Cerebellar nuclear complex (tissue), 1 donor: Measurements from ENCODE around the gene TOR1B.

Experiments used
- DNase-seq, 2 experiments: peaks; one replicate each; lab custom pipeline; 2025; lab: John Stamatoyannopoulos, UW

TOR1B gene

DNA sequence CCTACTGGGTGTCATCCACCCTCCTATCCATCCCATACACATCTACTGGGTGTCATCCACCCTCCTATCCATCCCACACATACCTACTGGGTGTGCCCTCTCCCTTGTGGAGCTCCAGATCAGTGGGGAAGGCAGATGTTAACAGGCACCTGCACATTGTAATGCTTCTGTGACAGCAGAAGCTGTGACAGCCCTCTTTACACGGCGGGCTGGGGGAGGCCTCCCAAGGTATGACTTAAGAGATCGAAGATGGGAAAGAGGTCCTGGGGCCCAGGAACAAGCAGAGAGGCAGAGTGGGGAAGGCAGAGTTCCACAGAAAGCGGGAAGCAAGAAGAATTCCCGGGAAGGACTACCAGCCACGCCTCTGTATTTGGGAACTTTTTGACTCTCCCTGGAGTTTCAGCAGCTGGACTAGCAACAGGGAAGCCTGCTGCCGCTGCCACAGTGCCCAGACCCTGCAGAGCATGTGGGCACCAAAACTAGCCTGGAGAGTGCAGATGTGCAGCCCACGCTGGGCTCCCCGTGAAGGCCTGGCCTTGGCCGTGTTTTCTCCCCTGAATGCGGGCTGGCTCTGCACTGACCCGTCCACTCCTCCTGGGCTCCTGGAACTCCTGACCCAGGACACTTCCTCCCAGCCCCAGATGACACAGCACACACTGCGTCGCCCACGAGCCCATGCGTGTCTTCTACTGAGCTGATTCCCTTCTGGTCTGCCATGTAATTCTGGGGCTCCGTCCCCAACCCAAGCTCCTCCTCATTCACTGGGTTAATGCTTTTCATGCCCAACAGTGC, 11.6 kb downstream of the TOR1B start:
- DNase-seq: no peak

DNA sequence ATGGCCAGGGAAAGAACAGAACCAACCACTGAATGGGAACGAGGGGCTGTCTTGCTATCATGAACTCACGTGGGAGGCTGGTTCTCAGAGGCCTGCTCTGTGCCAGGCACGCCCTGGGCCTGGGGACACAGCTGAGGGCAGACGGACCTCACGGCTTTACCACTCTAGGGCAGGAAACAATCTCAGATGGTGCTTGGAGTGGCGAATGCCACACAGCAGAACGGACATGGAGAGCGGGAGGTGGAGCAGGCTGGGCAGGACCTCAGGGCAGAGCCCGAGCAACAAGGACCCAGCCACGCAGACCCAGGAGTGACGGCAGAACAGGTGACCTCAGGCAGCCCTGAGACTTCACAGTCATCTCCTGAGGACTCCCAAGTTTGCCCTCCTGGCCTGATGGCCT, 12.3 kb downstream of the TOR1B start:
- DNase-seq: no peak

DNA sequence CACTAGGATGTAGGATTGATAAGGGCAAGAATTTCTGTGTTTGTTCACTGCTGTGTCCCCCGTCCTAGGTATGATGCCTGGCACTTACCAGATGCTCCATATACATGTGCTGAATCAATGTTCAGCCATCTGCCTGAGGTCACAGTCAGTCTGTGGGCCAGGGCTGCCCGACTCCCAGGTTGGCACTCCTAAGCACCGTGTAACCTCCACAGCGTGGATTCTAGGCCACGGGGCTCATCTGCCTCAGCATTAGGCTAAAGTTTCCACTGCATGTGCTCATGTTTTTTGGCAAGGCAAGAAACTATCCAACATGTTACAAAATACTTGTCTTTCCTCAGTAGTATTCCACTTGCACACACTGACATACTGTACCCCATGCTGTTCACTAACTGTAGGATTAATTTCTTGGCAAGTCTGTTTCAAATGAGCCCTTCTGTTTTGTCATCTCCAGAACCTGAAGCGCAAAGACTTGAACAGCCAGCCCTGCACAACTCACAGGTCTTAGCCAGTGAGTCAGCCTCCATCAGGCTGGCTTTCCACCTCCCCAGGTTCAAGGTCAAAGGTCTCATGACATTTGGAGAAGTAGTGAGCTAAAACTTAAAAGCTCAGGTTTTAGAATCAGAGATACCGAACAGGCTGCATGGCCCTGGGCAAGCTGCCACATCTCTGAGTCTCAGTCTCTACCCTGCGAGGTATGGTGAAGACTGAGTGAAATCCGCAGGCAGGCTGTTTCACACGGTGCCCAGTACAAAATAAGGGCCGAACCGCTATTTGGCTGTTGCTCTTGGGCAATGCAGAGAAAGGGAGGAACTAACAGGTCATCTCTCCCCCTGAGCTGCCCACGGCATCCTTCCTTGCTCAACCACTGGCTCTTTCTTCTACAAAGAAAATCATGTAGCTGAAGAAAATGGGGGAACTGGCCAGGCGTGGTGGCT, 13.8 kb downstream of the TOR1B start:
- DNase-seq: no peak

DNA sequence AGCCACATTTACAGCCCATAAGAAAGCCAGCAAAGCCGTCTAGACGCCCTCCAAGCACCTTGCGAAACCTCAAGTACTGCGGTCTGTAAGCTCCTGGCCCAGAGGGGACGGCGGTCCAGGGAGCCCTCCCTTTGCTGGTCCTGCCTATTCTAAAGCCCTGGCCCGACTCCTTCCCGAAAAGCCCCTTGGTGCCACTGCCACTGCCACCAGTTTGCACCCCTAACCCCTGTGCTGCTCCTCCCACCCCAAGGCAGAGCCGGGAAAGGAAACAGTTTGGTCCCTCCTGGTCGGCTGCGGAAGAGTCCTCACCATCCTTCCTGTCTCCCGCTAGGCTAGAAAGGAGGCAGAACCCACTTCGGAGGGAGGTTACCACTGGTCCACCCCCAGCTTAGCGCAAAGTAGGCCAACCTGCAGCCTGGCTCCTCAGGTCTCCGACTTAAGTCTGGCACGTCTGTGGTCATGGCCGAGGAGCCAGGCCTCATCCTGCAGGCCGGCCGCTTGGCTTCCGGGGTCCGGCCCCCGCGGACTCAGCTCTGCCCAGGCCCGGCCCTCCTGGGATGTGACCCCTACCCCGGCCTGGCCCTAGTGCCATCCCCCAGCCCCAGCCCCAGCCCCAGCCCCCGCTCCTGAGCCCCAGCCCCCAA, 20.0 kb downstream of the TOR1B start:
- no peak for DNase-seq

DNA sequence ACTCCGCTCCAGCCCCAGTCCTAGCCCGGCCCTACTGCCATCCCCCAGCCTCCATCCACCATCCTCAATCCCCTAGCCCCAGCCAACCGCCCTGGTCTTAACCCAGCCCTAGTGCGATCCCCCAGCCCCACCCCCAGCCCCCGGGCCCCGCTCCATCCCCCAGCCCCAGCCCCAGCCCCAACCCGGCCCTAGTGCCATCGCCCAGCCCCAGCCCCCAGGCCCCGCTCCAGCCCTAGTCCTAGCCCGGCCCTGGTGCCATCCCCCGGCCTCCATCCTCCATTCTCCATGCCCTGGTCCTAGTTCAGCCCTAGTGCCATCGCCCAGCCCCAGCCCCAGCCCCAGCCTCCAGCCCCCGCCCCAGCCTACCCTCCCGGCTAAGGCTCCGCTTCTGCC, 20.6 kb downstream of the TOR1B start:
- DNase-seq: no peak

DNA sequence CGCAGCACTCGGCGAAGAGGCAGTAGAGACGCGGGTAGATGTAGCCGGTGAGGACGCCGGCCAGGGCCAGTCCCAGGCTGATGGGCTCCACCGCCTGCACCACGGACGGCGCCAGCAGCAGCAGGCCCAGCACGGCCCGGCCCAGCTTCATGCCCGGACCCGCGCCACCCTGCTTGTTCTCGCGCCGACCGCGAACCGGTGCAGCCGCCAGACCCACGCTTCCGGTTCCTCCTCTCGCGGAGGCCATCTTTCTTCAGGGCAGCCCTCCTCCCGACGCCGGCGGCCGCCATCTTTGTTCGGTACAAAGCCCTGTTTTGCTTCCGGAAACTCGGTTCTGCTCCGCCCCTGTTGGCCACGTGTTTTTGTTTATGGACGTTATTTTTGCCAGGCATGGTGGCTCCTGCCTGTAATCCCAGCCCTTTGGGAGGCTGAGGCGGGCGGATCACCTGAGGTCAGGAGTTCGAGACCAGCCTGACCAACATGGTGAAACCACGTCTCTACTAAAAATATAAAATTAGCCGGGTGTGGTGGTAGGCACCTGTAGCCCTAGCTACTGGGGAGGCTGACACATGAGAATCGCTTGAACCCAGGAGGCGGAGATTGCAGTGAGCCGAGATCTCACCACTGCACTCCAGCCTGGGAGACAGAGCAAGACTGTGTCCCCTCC, 21.1 kb downstream of the TOR1B start, which contains the start of gene TOR1A:
Gene TOR1A (minus strand): TSS at position 202 of the 667 bp plus-strand sequence. CDS start 51 bp downstream, at position 151.
- DNase-seq: peak; percentile 53 to 84

DNA sequence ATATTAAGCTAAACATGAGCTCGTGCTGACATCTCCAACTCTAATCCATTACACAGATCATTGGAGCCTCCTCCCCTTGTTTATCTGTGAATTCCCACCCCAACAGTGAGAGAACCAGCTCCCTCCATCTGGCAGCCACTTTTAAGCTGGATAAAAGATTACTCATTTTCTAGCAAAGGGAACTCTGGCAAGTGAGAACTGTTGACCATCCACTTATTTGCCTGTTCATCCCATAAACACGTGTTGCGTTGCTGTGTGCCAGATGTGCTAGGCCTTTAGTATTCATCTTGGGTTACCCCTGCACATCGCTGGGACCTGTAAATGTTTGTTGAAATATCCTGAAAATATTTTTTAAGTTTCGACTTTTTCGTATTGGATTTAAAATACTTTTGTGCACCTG, 23.4 kb downstream of the TOR1B start:
- DNase-seq: no peak

DNA sequence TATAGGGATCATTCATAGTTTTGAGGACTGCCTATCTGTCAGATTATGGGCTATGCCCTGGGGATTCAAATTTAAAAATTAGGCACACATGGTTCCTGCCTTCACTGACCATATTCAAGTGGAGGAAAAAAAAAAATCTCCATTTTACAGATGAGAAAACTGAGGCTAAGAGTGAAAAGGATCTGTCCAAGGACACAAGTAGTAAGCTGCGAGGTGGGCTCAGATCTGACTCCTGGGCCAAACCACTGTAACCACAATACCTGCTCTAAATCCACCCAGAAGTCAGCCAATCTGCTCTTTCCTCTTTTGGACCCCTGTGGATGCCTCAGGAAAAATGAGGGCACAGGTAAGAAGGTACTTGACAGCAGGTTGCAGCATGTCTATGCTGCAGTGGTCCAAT, 23.8 kb downstream of the TOR1B start:
- DNase-seq: no peak

DNA sequence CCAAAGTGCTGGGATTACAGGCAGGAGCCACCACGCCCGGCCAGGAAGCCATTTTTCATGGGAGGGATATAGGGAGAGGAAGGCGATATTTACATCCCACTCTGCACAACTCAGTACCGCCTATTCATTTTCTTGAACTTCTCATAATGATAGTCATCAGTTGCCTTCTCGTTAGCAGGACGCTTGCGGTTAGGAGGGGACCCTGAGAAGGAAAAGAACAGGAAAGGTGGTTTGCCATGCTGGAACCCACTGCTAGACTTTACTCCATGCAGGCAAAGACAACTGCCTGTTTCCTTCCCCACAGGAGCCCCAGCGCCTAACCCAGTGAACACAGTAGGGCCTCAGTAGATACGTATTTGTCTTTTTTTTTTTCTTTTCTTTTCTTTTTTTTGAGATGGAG, 25.1 kb downstream of the TOR1B start:
- no peak for DNase-seq

DNA sequence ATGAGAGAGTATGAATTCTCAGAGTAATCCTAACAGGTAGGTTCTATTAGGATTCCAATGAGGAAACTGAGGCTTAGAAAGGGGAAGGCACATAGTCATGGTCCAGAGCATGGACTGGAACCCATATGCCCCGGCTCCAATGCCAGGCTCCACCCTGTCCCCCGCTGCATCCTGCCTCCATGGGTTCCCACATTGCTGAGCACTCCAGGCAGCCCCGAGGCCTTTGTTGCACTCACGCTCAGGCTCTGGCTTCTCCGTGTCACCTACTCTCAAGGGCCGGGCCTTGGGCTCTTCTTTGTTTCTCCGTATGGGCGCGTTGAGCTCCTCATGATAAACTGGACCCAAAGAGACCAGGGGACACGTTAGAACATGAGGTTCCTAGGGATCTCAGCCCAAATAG, 26.0 kb downstream of the TOR1B start:
- no peak for DNase-seq

DNA sequence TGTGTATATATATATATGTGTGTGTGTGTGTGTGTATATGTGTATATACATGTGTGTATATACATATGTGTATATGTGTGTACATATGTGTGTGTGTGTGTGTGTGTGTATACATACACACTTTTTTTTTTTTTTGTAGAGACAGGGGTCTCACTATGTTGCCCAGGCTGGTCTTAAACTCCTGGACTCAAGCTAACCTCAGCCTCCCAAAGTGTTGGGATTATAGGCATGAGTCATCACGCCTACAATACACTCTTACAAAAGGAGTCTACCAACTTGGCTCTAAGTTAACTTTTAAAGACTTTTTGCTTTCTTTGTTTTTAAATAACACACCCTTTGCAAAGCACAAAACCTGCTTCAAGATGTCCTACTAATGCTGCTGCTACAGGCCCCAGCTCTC, 30.0 kb downstream of the TOR1B start:
- DNase-seq: no peak

DNA sequence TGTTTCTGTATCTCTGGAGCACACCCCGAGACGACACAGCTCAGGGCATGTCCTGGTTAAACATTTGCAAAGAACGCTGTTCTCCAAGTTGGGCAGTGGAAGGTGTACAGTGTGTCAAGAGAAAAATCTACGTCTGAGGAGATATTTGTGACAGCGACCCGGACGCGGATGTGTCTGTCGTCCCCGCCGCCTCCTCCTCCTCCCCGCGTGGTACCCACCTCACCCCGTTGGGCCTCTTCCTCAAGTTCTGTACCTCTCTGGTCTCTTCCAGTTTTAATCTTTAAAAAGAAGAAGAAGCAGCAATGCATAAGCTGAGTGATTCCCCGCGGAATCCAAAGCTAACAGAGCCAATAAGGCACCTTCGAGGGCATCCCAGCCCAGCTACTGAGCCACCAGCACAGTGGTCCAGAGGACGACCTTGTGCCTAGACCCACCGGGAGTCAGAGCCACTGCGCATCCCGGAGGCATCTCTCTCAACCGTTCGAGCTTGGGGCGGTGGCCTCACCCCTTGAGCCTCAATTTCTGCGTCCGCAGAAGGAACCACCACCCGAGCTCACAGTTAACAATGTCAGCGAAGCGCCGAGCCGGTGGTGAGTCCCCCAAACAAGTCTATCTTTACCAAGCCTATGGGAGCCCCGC, 31.6 kb downstream of the TOR1B start:
- DNase-seq: no peak

DNA sequence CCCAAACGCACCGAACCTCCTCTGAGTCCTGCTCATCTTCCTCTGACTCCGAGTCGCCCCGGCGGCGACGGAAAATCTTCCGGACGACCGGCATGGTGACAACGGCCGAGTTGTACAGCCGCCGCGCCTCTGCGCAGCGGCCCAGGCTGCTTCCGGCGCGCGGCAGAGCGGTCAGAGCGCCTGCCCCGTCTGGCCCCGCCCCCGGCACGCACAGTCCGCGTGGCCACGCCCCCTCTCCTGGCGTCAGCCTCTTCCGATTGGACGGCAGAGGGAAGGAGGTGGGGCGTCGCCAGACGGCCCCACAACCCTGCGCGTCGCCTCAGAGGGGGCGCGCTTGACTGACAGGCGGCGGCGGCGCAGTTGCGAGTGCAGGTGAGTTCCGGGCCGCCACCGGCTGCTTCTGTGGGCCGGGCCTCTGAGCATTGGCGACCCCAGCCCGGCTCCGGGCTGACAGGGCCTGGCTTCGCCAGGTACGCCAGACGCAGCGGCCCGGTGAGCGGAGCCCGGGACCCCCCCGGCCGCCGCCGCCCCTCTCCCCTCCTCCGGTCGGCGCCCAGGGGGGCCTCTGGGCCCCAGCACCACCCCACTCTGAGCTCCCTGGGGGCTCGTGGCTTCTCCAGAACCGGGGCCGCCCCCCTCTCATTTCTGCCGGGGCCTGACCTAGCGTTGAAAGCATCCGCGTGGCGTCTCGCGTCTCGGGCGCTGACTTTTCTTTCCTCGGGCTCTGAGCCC, 32.3 kb downstream of the TOR1B start, which contains the start of the genes C9orf78 and USP20:
Gene C9orf78 (minus strand): TSS at position 148 of the 732 bp plus-strand sequence. CDS start 54 bp downstream, at position 94.
Gene USP20 (plus strand): TSS at position 331 of the 732 bp plus-strand sequence. CDS start 17,098 bp downstream, outside the sequence.
- peak; percentile 43 to 85 for DNase-seq

DNA sequence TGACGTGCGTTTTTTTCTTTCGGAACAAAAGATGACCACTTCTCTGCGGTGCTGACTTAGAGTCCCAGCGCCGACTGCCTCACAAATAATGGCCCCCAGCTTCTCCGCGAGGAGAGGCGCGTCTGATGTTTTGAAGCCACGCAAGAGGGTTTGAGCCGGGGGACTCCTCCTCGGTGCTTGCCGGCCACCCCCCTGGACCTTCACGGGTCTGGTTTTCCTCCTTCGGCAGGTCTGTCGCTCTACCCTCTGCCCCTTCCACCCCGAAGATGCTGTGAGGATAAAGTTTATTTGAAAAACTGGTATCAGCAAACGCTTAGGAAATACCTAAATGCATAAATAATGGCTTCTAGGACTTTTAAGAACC, 32.9 kb downstream of the TOR1B start:
- no peak for DNase-seq

DNA sequence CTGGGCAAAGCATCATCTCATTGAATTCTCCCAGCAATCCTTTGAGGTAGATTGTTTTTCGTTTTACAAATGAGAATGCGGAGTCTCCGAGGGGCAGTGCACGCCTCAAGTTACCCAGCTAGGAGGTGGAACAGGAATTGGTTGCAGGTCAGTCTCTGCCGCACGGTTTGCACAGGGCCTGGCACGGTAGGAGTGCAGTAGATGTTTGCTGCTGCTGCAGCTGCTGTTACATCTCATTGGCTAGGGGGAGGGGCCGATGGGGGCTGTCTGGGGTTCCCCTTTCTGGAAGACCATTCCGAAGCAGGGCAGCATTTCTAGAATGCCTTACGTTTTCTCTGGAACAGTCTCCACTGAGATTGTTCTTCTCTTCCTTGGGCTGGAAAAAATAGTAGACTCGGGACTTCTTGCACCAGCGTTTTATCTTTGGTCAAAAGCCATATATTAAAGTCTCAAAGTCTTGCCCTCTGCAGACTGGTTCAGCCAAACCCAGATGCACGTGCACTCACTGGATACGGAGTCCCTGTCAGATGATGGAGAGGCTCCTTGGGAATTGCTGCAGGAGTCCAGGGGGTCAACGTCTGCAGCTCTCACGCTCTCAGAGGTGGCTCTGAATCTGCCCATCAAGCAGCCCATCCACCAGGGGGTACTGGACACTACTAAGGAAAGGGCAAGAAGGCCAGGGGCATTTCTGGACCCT, 33.5 kb downstream of the TOR1B start:
- no peak for DNase-seq

DNA sequence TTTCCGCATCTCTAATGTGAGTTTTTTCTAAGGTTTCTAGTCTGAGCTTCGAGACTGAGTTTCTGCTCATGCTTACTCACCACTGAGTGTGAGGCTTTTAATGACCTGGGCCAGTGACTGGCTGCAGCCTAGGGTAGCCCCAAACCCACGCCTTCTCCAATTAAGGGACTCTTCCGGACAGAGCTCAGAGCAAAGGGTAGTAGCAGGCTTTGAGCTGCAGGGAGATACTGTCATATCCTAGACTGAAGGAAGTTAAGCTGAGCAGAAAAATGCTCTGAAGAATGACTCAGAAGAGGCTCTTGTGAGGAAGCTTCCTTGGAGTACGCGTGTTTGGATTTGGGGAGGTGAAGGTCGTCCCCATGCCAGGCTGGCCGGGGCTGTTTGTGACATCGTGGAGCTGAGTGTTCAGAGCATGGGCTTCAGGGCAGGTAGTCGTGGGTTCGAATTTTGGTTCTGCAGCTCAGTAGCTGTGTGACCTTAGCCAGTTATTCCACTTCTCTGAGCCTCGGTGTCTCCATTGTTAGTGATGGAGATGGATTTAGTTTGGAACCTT, 35.8 kb downstream of the TOR1B start:
- DNase-seq: no peak

DNA sequence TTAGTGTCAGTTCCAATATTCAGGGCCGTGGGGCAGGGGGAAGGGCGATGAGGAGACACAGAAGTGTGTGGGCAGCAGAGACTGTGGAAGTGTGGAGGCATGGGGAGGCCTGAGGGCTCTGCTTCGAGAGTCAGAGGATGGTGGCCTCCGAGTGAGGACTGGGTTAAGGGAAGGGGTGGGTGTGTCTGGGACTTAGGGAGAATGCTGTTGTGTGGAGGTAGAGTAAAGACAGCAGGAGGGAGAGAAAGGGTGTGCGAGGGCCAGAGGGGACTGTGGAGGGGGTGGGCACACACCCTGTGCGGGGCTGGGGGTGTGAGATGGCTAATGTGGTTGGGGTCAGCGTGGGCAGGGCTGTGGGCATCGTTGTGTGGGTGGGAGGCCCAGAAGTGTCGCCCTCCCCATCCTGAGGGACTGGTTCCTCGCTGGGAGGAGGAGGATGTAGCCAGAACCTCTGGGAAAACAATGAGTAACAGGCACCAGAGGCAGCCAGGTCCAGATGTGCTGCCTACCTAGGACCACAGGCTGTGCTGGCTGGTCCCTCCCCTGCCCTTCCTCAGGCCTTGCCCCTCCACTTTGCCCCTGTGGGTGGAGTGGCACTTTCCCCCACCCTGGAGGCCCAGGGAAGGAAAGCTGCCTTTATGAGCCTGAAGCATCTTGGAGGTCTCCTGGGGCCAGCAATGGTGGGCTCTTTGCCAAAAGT, 36.5 kb downstream of the TOR1B start:
- DNase-seq: no peak

DNA sequence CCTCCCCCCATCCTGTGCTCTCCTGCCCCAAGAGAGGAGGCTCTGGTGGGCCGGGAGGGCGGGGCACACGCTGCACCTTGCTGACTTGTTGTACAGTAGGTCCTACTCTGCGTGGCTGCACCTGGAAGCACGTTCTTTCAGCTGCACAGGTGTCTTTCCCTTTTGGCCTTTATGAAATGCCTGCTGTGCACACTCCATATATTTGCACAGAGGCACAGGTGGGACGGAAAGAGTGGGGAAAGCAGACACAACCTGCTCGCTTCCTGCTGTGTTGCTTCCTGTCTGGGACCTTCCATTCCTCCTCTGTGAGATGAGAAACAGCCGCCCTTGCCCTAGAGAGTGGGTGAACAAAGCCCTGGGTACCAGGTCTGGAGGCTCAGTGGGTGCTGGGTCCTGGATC, 37.0 kb downstream of the TOR1B start:
- DNase-seq: no peak

DNA sequence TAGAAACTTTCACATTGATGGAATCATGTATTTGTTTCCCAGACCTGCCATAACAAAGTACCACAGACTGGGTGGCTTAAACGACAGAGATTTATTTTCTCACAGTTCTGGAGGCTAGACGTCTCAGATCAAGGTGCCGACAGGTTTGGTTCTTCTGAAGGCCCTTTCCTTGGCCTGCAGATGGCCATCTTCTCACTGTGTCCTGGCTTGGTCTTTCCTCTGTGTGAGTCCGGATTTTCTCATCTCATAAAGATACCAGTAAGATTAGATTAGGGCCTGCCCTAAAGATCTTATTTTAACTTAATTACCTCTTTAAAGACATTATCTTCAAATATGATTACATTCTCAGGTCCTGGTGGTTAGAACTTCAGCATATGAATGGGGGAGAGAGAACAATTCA, 38.1 kb downstream of the TOR1B start:
- DNase-seq: no peak
